ENCODE data around the gene FAM149B1.
"Not testable (repeated sequence)": the region's sequence is repeated elsewhere in the genome, so short reads cannot be mapped to it uniquely, and the experiment has no call there.

The FAM149B1 gene

GRCh38 chr10:73167783-73168464, at the start of gene FAM149B1, which contains the start of gene ECD:
TSS of gene FAM149B1 (plus strand) at chr10:73168119. CDS start at chr10:73168340, 221 bp downstream.
TSS of gene ECD (minus strand) at chr10:73168008. CDS start at chr10:73163937, 4,071 bp downstream.
- peak; percentile 77 for DNase-seq

DNA sequence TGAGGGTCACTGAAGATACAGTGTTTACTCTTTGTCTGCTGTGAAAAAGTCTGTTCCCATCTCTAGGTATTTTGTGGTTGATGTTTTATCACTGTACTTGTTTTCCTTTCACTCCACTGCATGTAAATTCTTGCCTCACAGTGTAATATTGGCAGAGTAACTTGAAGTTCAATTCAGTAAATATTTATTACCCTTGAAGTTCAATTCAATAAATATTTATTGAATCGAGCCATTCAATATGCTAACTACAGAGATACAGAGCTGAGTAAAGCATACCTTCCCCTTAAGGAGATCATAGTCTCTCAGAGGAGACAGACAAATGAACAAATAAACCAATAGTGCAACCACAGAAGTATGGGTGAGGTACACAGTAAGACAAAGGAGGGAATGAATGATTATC, 48.5 kb upstream of the FAM149B1 start:
- no peak for DNase-seq

DNA sequence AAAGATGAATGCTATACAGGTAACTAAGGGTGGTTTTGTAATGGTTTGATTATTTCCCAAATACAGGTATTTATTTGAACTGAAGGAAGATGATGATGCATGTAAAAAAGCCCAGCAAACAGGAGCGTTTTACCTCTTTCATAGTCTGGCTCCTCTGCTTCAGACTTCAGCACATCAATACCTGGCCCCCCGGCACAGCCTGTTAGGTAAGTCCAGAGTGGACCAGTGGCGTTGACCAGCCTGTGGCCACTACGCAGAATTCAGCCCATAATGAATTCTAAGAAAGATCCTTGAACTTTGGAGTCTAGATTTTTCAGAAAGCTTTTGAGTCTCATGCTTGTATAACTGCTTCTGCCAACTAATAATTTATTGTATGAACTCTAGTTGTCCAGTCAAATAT, 48.0 kb upstream of the FAM149B1 start:
- no peak for DNase-seq

GRCh38 chr10:73126343-73126742, 41.6 kb upstream of the FAM149B1 start:
- no peak for DNase-seq

- DNase-seq: no peak
Observed at GRCh38 chr10:73131301-73131700, 36.6 kb upstream of the FAM149B1 start.

GRCh38 chr10:73131913-73132686, 35.8 kb upstream of the FAM149B1 start:
- no peak for DNase-seq

DNA sequence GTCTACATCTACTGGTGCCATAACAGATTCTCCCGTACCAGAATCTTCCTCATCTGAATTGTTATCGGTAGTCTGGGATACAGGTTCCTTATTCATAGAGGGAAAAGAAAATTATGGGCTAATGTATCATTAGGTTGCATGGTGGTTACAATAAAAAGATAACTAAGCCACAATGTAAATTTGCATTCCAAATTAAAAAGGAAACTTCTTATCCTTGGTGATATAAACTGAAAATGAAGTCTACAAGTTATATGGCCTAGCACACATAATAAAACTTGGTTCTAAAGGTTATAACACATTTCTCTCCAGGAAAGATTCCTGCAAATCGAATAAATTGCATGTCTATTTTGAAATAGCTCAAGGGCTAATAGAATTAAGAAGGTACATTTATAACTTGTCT, 33.2 kb upstream of the FAM149B1 start:
- DNase-seq: no peak

- no peak for DNase-seq
Observed at GRCh38 chr10:73136627-73137026, 31.3 kb upstream of the FAM149B1 start.

DNA sequence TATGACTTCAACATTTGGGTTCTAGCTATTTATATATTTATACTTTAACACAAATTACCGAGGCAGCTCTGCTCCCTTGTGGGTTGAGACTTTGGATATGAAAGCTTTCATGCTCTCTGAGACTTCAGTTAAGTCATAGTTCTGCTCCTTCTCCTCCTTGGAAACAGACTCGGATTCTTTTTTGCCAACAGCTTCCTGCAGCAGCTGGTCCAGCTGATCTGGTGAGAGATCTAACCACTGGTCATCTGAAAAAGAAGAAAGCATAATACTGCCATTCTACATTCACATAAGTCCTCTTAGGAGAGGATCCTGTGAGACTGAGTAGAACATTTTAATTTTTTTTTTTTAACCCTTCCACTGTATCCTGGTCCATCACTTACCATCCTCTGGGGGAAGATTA, 28.7 kb upstream of the FAM149B1 start:
- DNase-seq: no peak

GRCh38 chr10:73141603-73142002, 26.3 kb upstream of the FAM149B1 start:
- no peak for DNase-seq

DNA sequence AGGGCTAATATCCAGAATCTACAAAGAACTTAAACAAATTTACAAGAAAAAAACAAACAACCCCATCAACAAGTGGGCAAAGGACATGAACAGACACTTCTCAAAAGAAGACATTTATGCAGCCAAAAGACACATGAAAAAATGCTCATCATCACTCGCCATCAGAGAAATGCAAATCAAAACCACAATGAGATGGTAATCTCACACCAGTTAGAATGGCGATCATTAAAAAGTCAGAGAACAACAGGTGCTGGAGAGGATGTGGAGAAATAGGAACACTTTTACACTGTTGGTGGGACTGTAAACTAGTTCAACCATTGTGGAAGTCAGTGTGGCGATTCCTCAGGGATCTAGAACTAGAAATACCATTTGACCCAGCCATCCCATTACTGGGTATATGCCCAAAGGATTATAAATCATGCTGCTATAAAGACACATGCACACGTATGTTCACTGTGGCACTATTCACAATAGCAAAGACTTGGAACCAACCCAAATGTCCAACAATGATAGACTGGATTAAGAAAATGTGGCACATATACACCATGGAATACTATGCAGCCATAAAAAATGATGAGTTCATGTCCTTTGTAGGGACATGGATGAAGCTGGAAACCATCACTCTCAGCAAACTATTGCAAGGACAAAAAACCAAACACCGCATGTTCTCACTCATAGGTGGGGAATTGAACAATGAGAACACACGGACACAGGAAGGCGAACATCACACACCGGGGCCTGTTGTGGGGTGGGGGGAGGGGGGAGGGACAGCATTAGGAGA, 17.1 kb upstream of the FAM149B1 start:
- DNase-seq: not testable (repeated sequence)

- no peak for DNase-seq
Observed at GRCh38 chr10:73152009-73152408, 15.9 kb upstream of the FAM149B1 start.

DNA sequence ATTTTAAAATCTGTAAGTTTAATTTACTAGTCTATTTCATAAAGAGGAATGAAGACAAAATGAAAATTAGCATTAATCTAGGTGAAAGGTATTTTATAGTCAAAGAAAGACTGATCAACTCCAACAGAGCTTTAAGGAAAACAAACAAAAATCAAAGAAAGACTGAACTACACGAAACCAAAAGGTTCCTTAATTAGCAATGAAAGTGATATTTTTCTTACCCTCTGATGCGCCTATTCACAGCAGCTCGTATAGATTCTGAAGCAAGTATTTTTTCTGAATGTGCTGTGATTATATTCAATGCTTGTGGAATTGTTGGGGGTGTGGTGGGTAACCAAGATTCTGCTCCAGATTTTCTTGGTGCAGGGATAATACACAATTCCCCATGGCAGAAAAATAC, 11.9 kb upstream of the FAM149B1 start:
- DNase-seq: no peak

DNA sequence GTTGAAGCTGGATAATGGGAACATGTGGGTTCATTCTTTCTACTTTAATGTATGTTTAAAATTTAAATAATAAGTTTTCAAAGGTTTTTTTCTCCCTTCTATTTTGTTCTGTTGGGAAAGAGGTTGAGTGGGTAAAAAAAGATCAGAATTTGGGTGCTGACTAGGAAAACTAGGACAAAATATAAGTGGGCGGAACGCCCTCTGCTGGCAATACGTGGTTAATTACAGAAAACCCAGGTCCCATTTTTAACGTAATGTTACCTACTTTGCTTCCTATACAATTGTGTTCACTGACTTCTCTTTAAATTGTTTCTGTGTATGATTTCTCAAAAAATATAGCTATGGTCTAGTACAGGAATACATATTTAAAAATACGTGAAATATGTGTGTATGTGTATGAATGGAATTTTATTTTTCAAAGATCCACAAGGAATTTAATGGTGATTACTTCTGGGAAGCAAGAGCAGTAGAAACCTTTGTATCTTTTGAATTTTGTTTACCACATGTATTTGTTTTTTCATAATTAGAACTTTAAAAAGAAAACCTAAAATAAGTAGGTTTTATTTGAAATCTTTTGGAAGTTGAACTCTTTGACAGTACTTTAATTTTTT, 8.8 kb upstream of the FAM149B1 start:
- DNase-seq: no peak

DNA sequence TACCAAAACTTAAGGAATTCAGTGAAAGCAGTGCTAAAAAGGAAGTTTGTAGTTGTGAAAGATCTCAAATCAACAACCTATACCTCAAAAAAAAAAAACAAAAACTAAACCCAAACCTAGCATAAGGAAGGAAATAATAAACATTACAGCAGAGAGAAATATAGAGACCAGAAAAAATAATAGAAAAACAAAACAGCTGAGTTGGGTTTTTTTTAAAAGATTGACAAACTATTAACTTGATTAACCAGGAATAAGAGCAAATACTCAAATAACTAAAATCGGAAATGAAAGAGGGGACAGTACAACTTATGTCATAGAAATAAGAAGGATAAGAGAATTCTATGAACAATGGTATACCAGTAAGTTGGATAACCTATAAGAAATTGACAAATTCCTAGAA, 6.8 kb upstream of the FAM149B1 start:
- DNase-seq: no peak

DNA sequence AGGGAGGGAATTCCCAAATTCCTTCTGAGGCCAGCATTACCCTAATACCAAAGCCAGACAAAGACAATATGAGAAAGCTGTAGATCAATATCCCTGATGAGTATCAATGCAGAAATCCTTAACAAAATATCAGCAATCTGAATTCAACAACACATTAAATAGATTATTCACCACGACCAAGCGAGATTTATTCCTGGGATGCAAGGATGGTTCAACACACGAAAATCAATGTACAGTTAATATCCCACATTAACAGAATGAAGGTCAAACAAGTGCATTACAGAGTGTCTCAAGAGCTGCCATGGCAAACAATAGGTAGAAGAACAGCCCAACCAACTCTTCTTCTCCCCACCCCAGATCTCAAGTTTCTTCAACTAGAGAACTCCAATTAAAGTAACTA, 6.3 kb upstream of the FAM149B1 start:
- DNase-seq: no peak

DNA sequence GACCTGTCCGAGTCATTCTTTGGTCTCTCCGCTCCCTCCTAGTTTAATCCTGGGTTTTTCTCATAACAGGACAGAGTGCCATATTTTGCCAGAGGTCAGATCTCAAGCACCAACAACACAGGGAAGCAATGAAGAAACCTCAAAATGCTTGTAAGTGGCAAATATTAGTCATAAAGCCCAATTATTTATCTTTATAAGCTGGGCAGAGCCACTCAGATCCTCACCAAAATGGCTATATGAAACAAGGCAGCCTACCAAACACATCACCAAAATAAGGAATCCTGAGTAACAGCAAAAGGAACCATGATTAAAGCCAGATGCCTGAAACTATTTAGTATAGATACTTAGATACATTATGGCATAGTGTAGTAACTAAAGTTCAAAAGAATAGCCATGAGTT, 4.8 kb upstream of the FAM149B1 start:
- no peak for DNase-seq

- no peak for DNase-seq
Observed at GRCh38 chr10:73166972-73167371, 947 bp upstream of the FAM149B1 start.

GRCh38 chr10:73167458-73167782, 499 bp upstream of the FAM149B1 start:
- DNase-seq: no peak

- no peak for DNase-seq
Observed at GRCh38 chr10:73168465-73168803, 515 bp downstream of the FAM149B1 start.

DNA sequence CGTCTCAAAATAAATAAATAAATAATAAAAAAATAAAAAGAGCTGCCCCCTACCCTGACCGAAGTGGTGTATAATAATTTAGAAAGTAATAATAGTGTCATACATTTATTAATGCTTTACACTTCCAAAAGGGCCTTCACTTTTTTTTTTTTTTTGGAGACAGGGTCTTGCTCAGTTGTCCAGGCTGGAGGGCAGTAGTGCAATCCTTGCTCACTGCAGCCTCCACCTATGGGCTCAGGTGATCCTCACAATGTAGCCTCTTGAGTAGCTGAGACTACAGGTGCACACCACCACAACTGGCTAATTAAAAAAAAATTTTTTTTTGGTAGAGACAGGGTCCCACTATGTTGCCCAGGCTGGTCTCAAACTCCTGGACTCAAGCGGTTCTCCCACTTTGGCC, 1.4 kb downstream of the FAM149B1 start:
- DNase-seq: no peak

DNA sequence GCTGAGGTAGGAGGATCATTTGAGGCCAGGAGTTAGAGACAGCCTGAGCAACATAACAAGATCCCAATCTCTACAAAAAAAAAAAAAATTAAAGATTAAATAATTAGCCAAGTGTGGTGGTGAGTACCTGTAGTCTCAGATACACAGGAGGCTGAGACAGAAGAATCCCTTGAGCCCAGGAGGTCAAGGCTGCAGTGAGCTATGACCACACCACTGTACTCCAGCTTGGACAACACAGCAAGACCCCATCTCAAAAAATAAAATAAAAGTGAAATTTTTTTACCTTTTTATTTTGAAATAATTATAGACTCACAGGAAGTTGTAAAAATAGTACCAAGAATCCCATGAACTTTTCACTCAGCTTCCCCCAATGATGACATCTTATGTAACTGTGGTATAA, 4.9 kb downstream of the FAM149B1 start:
- DNase-seq: no peak

DNA sequence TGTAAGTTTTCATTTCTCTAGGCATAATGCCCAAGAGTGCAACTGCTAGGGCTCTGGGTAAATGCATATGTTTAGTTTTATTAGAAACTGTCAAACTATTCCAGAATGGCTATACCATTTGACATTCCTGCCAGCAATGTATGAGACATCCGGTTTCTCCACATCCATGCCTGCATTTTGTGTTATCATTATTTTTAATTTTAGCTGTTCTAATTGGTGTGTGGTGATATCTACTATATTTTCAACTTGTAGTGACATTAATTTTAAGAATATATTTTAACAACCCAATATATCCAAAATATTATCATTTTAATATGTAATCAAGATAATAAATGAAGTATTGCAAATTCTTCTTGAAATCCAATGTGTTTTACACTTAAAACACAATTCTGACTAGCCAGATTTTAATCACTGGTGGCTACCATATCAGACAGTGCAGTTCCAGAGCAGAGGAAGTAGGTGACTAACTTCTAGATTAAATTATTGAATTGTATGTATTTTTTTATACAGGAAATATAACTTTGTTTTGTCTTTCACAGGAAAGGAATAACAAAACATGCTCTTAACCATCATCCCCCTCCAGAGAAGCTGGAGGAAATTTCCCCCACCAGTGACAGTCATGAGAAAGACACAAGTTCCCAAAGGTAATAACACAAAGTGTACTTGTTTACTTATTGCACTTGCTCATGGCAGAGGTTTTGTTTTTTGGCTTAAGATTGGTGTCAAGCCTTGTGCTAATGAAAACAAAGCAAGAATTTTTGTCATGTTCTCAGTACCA, 6.4 kb downstream of the FAM149B1 start:
- DNase-seq: no peak
